Activated CD4-positive, alpha-beta T cell treated with anti-CD3 and anti-CD28 coated beads, Interleukin-2, amount 50 U/mL, for 1 hour (primary cell): Measurements from ENCODE around the gene SIK3.
"Not testable (repeated sequence)": the region's sequence is repeated elsewhere in the genome, so short reads cannot be mapped to it uniquely, and the experiment has no call there.

Experiments used
- DNase-seq: peaks from one replicate; pipeline ENCODE4 v3.0.0-alpha.2; 2020

The SIK3 gene

DNA sequence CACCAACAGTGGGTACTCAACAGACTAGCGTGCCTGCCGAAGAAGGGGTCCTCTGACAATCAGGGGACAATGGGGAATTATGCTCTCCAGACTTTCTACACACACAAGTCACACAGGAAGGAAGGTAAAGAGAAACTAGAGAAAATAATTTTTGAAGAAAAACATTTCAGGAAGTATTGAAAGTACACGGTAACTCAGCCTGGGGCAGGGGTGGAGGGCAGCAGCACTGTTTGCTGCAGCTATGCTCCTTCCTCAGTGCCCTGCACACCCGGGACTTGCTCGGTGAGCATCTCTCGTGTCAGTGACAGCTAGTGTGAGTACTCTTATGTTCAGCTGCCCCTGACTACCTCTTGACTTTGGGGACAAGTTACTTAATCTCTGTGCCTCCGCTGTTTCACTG, 242.8 kb downstream of the SIK3 start:
- DNase-seq = no peak

DNA sequence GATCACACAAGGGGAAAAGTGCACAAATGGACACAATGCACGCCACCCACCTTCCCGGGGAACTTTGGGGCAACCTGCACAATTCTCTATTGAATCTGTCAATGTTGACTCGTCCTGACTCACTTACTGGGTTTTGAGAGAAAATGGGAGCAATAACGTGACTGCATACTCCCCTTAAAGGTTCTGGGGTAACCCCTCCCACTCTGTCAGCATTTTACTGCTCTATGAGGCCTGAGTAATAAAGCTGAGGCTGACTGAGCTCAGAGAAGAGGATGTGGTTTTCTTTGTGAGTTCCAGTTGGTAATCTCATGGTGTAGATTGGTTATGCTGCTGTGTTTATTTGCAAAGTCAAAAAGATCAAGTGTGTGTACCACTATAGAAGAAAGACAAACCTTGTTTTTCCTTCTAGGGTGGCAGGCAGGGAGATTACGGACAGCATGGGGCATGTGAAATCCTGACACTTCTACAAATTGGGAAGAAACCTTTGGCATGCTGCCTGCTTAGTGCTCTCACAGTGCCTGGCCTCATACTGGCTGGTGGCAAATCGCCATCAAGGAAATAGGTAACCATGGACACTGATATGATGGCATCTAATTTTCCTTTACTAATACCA, 244.7 kb downstream of the SIK3 start:
- DNase-seq = peak; percentile 34

DNA sequence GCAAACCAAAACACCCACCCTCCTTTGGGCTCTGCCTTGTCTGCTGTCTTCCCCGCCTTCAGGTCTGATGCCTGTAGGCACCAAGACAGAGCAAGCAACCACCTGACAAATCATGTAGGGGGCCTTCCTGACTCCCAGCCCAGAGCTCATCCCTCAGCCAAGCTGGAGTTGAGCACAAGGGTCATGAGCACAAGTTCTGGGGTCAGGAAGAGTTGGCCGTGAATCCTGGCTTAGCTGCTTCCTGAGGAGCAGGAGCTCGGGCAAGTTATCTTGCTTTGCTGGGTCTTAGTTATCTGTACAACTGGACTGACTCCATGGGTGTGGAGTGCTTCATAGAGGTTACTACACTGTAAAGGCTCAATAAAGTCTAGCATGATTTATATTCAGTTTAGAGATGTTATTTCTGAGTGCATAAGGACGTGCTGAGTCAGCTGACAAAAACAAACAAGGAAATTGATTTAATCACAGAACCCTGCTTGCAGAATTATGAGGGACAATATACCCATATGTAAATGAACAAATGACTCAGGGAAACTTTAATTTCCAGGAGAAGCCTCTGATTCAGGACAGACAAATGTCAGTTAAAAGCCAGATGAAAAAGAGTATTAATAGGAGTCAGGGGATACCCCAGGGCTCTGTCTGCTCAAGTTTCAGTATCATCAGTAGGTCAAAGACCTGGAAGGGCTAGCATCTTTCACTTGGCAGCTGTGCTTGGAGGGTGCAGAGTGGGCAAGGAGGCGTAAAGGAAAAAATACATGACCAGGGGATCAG, 245.8 kb downstream of the SIK3 start:
- no peak for DNase-seq

DNA sequence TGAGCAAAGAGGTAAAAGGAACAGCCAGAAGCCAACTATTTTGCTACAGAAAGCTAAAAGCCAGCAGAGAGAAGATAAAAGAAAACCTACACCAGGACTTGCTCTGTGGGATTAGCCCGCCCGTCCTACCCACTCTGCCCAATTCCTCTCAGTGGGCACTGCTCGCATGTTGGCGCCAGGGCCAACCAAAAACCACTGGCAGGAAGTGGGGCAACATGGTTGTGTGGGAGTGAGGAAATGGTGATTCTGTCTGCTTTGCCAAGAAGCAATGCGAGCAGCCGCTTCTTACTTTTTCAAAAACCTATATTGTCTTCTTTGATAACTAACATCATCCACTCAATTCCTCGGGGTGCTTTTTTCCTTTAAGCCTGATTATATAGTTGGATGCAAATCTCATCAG, 246.6 kb downstream of the SIK3 start:
- peak; percentile 28 for DNase-seq

DNA sequence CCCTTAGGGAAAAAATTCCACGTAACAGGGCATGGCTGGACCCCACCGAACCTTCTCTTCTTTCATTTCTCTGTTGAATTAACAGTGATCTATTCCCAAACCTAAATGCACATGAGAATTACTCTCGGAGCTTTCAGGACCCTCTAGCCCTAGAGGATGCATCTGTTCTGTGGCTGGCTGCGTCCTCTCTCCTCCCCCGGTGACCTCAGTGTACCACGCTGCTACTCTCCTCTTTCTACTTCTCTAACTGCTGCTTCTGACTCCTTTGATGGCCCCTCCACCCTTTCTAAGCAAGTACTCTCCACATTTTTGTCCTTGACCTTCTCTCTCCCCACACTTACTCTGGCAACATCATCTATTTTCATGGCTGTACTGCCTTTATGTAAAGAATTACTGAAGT, 248.7 kb downstream of the SIK3 start:
- DNase-seq = no peak

DNA sequence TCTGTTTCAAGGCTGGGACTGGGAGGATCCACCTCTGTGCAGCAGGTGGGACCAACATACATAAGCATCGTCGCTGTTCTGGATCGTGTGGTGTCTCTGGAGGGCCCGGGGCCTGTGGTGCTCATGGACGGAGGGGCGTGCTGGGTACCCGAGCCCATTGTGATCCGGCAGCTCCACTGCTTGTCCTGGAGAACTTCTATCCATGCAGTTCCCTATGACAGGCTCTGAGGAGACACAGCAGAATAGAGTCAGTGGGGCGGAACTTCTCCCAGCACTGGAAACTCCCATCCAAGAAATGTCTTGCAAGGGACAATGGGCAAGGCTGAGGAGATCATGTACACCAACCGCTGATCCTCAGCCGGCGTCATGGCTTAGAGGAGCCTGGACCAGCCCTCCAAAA, 249.2 kb downstream of the SIK3 start:
- DNase-seq = no peak

DNA sequence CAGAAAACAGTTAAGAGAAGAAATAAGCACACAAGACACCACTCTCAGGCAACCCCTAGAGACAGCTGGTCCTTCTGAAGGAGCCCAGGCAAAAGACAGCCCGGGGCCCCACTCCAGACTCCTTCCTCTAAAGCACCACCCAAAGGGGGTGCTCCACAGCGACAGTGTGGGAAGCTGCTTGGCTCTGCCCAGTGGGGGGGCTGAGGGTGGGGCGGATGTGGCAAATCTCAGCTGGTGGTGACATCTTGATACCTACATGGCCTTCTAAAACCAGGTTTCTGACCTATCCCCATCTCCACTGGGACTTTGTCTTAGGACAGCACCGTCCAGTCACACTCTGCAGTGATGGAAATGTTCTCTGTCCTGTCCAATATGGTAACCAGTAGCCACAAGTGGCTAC, 250.6 kb downstream of the SIK3 start:
- no peak for DNase-seq

DNA sequence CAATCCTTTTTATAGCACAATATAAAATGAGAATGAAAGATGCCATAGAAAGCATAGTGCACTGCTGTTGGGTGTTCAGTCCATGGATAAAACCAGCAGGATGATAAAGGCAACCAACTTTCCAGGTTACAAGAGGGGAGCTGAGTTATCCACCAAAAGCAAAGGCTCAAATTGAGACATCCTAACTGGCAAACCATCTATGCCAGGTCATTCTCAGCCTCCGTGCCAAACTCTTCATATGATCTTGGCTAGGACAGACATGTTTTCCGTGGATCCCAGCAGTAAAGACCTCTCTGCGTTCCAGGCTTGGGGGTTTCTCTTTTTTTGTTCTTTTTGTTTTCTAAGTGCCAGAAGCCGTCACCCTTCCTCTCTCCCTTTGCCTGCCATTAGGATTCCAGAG, 253.5 kb downstream of the SIK3 start:
- DNase-seq = no peak

DNA sequence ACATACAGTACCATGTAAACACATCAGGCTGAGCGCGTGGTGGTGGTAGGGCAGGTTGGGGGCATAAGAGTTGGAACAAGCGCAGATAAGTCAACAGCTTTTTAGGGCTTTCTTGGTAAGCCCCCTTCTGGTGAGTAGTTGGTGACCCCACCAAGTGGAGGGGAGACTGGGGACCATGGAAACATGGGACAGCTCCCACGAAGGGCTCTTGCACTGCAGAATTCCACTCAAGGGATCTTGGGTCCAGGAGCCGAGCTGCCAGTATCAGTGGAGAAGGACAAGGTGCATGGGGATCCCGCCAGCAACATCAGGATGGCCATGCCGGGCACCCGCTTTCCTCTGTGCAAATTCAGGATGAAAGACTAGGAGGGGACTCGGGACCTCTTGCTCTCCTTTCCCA, 254.6 kb downstream of the SIK3 start:
- no peak for DNase-seq

DNA sequence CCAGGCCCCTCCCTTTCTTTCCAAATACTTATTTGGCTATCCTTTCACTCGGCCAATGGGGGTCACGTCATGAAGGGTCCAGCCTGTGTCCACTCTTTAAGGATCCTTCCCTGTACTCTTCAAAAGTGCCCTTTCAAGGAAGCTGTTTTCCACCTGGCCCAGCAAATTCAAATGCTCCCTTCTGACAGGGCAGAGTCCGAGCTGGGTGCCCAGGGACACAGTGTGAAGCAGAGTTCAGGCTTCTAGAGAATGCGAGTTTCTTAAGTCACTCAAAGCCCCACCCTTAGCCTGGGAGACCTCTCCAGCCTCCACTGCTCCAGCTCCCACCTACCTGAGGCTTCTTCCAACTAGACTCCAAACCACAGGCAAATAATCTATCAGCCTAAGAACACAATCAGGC, 255.3 kb downstream of the SIK3 start:
- DNase-seq = no peak

DNA sequence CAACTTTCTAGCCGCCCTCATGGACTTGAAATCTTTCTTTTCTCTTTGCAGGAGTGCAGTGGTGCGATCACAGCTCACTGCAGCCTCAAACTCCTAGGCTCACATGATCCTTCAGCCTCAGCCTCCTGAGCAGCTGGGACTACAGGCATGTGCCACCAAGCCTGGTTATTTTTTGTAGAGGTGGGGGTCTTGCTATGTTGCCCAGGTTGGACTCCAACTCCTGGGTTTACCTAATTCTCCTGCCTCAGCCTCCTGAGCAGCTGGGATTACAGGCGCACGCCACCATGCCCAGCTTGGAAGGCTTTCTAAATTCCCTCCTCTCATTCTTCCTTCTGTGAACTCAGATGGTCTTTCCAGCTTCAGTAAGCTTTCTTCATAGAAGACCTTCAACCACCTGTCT, 256.1 kb downstream of the SIK3 start:
- no peak for DNase-seq

DNA sequence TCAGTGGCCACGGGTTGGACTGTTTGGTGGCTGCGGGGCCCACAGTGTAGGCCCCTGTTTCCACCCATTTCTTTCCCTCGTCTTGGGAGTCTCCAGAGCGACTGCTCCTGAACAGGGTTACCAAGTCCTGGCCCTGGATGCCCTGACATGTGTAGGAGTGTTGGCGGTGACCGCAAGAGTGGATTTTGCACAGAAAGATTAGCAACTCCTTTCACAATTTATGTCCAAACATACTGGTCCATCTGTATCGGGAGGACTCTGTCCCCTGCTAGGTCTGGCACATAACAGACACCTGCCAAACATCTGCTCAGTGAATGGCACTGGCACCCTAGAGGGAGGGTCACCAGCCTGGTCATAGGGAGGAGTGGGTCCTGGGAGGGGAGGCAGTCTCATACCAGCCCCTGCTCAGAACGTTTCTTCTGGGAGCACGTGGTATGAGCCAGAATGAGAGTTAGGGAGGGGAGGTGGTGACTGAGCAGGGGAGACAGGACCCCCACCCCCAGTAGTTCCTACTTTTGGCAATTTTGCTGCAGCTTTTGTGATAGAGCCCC, 257.4 kb downstream of the SIK3 start:
- DNase-seq = no peak

DNA sequence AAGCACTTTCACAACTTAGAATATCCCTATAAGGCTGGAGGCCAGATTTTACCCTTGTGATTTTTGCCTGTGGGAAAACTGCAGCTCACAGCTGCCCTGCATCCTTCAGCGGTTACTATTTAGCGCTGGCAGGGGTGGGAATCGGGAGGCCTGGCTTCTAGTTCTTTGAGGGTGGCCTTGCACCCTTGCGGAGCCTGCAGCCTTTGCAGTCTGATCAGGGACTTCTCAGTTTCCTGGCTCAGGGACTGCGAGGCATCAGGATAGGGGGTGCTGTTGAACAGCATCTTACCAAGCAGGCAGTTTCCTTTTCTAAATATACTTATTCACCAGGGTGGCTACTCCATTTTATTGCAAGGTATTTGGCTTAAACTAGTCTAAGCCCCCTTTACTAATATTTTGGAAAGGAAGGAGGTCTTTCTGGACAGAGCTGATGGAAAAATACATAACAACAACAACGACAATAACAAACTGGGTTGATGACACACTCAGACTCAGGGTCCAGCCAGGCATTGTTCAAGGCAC, 257.9 kb downstream of the SIK3 start:
- DNase-seq = no peak

DNA sequence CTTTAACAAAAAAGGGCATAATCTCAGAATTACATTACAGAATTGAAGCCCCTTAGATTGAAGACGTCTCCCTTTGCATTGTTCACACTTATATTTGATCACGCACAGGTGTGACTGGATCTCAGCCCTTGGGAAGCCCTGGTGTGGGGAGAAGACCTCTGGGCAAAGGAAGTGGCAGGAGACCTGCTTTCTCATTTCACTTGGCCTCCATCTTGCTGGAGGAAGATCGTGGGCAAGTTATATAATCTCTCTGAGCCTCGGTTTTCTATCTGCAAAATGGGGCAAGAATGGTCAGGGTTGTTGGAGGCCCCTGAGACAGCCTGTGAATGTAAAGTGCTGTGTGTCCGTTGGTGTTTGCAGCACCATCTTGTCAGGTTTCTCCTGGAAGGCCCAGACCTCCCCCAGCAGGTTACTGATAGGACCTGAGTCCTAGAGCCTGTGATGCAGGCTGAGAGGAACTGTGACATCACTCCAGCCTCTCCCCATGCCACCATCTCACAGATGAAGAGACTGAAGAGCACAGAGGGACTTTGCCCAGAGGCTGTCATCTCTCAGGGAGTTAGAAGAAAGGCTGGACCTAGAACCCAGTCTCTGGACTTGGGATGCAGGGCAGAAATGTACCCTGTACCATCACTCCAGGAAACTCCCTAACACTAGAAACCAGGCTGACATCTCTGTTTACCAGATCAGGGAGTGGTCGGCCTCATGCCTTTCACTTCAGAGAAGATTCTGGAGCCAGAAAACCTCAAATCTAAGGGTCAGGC, 259.7 kb downstream of the SIK3 start:
- no peak for DNase-seq

DNA sequence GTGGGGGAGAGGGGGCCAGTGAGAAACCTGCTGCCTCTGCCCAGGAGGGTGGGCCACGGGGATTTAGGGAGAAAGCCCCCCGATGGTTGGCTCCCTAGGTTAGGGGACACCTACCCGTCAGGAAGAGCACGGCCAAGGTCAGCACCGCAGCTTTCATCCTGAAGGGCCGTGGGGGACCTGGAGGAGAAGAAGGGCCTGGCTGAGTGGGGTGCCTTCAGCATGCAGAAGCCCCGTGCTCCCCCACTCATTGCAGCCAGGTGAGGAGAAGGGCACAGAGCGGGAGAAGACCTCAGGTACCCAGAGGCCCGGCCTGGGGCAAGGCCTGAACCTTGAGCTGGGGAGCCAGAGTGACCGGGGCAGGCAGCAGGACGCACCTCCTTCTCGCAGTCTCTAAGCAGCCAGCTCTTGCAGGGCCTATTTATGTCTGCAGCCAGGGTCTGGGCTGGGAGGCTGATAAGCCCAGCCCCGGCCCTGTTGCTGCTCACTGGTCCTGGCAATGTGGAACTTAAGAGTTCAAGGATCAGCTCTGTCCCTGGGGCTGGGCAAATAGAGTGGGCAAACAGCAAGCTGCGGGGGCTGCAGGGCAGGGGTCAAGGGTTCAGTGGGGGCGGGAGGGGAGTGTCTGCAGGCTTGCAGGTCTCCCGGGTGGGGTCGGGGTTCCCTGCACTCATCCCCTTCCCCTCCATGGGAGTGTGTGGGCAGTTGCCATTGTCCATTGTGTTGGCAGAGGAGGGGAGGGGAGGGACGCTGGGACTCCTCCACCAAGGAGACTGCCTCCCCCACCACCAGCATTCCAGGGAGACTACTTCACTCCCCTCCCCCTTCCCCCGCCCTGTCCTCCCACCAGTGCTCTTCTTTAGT, 260.8 kb downstream of the SIK3 start, which contains the start of gene APOA1:
APOA1 (minus strand) TSS at position 392 of the 861 bp plus-strand sequence; CDS start at position 157, 235 bp downstream.
- DNase-seq = no peak

DNA sequence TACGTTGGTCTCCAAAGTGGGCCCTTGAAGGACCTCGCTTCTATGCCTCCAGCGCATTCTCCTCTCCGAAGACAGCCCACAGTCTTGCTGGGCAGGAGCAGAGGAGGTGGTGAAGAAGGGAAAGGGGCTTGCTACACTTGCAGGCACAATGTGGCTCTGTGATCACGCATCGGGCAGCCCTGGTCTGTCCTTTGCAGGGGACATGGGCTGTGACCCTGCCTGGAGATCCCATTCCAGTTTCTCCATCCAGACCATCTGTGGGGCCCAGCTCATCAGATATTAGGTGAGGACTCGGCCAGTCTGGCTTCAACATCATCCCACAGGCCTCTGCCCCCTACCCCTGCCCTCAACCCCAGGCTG, 261.6 kb downstream of the SIK3 start:
- DNase-seq = no peak

DNA sequence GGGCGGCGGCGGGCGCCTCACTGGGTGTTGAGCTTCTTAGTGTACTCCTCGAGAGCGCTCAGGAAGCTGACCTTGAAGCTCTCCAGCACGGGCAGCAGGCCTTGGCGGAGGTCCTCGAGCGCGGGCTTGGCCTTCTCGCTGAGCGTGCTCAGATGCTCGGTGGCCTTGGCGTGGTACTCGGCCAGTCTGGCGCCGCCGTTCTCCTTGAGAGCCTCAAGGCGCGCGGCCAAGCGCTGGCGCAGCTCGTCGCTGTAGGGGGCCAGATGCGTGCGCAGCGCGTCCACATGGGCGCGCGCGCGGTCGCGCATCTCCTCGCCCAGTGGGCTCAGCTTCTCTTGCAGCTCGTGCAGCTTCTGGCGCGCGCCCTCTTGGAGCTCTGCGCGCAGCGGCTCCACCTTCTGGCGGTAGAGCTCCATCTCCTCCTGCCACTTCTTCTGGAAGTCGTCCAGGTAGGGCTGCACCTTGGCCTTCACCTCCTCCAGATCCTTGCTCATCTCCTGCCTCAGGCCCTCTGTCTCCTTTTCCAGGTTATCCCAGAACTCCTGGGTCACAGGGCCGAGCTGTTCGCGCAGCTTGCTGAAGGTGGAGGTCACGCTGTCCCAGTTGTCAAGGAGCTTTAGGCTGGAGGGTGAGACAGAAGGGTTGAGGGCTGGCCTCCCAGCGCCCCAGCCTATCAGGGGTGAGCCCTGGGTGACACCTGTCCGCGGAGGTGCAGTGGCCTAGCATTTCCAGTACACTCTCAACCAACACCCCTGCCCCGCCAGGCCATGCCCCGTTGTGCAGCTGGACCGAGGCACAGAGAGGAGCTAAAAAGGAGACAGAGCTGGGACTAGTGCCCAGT, 262.2 kb downstream of the SIK3 start:
- DNase-seq = peak; percentile 77

DNA sequence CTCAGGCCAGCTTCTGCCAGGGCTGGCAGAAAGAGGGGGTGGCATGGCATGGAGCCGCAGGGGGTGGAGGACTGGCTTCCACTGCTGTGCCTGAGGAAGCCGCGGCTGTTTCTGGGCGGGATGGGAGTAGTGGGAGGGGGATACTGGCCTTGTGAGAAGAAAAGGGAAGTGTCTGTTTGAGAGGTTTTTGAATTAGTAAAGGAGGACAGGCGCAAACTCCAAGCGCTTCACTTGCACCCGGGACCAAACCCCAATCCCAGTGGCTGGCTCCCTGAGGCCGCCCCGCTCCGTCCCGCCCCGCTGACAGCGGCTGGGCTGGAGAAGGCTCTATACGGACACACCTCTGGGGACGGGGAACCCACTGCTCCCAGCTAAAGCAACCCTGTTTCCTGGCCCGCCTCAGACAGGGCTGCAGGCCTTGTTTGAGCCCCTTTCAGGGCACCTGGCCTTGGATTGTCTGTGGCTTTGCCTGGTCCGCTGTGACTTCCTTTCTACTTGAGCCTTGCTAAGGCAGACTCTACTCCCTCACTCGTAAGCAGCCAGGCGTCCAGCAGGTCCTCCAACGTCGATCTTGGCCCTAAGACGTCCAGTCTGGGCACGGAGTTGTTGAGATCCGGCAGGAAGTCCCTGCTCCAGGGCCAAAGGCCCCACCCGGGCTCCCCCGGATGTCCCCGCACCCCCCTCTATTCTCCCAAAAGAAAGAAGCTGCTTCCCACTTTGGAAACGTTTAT, 263.0 kb downstream of the SIK3 start:
- DNase-seq = no peak

DNA sequence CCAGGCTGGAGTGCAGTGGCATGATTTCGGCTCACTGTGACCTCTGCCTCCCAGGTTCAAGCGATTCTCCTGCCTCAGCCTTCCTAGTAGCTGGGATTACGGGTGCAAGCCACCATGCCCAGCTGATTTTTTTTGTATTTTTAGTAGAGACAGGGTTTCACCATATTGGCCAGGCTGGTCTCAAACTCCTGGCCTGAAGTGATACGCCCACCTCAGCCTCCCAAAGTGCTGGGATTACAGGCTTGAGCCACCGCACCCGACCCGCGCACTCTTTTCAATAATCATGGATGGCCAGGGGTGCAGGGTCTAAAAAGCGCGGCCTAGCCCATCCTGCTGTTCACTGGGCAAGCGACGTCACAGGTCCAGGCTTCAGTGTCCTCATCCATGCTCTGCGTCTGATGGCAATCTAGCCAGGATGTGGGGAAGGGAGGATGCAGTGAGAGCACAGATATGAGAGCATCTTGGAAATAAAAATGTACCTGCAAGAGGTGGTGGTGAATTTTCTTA, 263.6 kb downstream of the SIK3 start:
- not testable (repeated sequence) for DNase-seq

DNA sequence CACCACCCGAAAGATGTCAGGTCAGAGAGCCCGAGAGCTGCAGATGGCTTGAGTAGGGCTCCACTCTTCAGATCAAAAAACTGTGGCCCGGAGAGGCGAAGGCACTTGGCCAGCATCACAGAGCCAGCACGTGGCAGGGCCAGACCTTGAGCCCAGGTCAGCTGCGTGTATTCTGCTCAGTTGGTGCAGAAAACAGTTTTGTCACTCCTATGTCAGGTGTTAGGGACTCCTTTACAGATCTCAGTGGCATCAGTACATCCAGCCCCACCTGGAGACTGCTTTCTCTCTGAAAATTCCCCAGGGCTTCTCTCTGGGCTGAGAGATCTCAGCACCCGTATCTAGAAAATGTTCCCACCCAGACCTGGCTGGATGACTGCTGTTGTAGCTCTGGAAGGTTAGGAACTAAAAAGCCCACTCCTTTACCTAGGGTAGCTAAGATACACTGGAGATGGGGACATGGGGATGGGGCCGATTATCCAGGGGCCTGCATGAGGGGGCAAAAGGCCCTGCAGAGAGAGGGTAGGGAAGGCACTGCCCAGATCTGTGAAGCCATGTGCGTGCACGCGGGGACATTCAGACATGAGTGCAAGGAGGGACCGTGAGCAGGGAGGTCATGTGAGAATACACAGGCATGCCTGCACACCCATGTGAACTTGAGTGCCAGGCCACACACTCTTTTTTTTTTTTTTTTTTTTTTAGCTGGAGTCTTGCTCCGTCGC, 264.3 kb downstream of the SIK3 start:
- DNase-seq = no peak
